NOMO-1 treated with DMSO at 0.1 percent for 48 hours (cell line): ENCODE measurements around the gene AUTS2.

ENCODE experiments used
- DNase-seq: peaks from one replicate; lab custom pipeline; 2025; ENCODE audit not compliant: unreplicated experiment; lab: John Stamatoyannopoulos, UW

AUTS2 gene

GRCh38 chr7:69598081-69598486 is at the start of gene AUTS2:
Gene AUTS2, plus strand, starts transcription at chr7:69598475. Its CDS starts 1,179 bp downstream, at chr7:69599654.
- no peak for DNase-seq

GRCh38 chr7:69550991-69551390 is 47.3 kb upstream of the AUTS2 start:
- DNase-seq: no peak

- DNase-seq: no peak
These were observed 45.1 kb upstream of the AUTS2 start for GRCh38 chr7:69553190-69553589.

- no peak for DNase-seq
These were observed 36.9 kb upstream of the AUTS2 start for GRCh38 chr7:69561266-69561960.

GRCh38 chr7:69564454-69565417 is 33.5 kb upstream of the AUTS2 start:
- DNase-seq: no peak

GRCh38 chr7:69567800-69568199 is 30.5 kb upstream of the AUTS2 start:
- no peak for DNase-seq

- DNase-seq: no peak
These were observed 30.0 kb upstream of the AUTS2 start for GRCh38 chr7:69568266-69568665.

GRCh38 chr7:69575651-69576050 is 22.6 kb upstream of the AUTS2 start:
- no peak for DNase-seq

GRCh38 chr7:69577221-69577620 is 21.1 kb upstream of the AUTS2 start:
- DNase-seq: no peak

GRCh38 chr7:69585169-69585568 is 13.1 kb upstream of the AUTS2 start:
- no peak for DNase-seq

GRCh38 chr7:69586321-69586720 is 12.0 kb upstream of the AUTS2 start:
- no peak for DNase-seq

GRCh38 chr7:69588773-69589172 is 9.5 kb upstream of the AUTS2 start:
- DNase-seq: no peak

GRCh38 chr7:69591805-69592204 is 6.5 kb upstream of the AUTS2 start:
- DNase-seq: no peak

GRCh38 chr7:69593511-69593910 is 4.8 kb upstream of the AUTS2 start:
- DNase-seq: no peak

- DNase-seq: no peak
These were observed 2.9 kb upstream of the AUTS2 start for GRCh38 chr7:69595415-69595814.

- no peak for DNase-seq
These were observed 2.2 kb upstream of the AUTS2 start for GRCh38 chr7:69596056-69596455.

GRCh38 chr7:69596723-69597277 is 1.5 kb upstream of the AUTS2 start:
- DNase-seq: no peak

GRCh38 chr7:69597278-69598076 is 798 bp upstream of the AUTS2 start:
- DNase-seq: no peak

GRCh38 chr7:69598487-69599285 is 411 bp downstream of the AUTS2 start:
- DNase-seq: peak; percentile 27

GRCh38 chr7:69599286-69599954 is 1.1 kb downstream of the AUTS2 start:
- DNase-seq: no peak
